Ishikawa (cell line): ENCODE results near the gene HOXA5.

Experiments used
- EP300 ChIP-seq: IDR thresholded peaks from 2 replicates; pipeline ENCODE4 v1.6.1; 2012; ENCODE audit warnings: borderline replicate concordance
- MAX ChIP-seq: IDR thresholded peaks from 2 replicates; pipeline ENCODE4 v1.6.1; 2012
- YY1 ChIP-seq: IDR thresholded peaks from 2 replicates; pipeline ENCODE4 v1.6.1; 2012; ENCODE audit warnings: low read depth

GRCh38 chr7:27156508-27156898, 13.0 kb upstream of the HOXA5 start, which contains the start of gene HOXA7:
- TF ChIP-seq EP300 (no peak), YY1 (peak; percentile 81), MAX (no peak; the same call in none of the 2 replicates)
